GM12874 (cell line): ENCODE data around the gene PLCD1.
A peak's percentile ranks its signal among the peaks of the same experiment; 100 is the strongest.

Experiments
- TF ChIP-seq, protein P1 (sequence below): IDR thresholded peaks from 2 replicates; pipeline ENCODE4 v1.5.1; 2011; ENCODE audit warnings: low read depth, mild to moderate bottlenecking, control low read depth, low read length, moderate library complexity; ENCODE audit not compliant: insufficient read depth

PLCD1 gene

DNA sequence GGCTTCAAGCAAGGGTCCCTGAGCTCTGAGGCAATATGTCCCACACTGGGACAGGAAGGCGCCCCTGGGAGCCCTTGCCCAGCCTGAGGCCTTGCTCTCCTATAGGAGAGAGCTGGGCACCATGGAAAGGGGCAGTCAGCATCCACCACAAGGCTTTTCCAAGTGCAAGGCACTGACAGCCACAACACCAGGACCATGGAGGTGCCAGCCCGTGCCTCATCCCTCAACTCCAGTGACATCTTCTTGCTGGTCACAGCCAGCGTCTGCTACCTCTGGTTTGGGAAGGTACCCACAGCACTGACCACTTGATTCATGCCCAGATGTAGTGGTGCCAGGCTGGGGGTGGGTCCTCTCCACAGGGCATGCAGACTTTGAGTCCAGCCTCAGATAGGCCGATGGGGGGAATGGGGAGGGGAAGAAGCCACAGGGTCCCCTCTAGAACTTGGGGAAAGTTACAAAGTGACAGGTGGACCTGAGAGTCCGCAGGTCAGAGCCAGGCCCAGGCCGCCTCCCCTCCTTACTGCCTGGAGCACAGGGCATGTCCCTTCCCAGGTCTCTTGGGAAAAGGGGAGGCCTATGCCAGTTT, 27.1 kb downstream of the PLCD1 start:
- TF ChIP-seq, protein P1, sequence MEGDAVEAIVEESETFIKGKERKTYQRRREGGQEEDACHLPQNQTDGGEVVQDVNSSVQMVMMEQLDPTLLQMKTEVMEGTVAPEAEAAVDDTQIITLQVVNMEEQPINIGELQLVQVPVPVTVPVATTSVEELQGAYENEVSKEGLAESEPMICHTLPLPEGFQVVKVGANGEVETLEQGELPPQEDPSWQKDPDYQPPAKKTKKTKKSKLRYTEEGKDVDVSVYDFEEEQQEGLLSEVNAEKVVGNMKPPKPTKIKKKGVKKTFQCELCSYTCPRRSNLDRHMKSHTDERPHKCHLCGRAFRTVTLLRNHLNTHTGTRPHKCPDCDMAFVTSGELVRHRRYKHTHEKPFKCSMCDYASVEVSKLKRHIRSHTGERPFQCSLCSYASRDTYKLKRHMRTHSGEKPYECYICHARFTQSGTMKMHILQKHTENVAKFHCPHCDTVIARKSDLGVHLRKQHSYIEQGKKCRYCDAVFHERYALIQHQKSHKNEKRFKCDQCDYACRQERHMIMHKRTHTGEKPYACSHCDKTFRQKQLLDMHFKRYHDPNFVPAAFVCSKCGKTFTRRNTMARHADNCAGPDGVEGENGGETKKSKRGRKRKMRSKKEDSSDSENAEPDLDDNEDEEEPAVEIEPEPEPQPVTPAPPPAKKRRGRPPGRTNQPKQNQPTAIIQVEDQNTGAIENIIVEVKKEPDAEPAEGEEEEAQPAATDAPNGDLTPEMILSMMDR = no peak

DNA sequence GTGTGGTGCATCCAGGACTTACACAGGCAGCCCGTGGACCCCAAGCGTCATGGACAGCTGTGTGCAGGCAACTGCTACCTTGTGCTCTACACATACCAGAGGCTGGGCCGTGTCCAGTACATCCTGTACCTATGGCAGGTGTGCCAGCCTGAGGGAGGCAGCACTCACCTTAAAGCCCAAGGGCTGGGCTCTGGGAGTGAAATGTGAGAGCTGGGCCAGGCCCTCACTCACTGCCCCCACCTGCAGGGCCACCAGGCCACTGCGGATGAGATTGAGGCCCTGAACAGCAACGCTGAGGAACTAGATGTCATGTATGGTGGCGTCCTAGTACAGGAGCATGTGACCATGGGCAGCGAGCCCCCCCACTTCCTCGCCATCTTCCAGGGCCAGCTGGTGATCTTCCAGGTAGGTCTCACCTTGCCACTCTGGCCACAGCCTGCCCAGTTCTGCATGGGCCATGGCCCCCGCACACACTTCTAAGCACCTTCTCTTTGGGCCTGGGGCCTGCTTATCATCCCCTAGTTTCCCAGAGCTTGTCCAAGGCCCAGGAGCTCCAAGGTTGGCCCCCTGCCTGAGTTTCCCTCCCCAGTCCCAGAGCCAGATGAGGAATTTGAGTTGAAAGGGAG, 27.9 kb downstream of the PLCD1 start:
- TF ChIP-seq, protein P1 = peak; percentile 25; the same call in 1 of the 2 replicates

DNA sequence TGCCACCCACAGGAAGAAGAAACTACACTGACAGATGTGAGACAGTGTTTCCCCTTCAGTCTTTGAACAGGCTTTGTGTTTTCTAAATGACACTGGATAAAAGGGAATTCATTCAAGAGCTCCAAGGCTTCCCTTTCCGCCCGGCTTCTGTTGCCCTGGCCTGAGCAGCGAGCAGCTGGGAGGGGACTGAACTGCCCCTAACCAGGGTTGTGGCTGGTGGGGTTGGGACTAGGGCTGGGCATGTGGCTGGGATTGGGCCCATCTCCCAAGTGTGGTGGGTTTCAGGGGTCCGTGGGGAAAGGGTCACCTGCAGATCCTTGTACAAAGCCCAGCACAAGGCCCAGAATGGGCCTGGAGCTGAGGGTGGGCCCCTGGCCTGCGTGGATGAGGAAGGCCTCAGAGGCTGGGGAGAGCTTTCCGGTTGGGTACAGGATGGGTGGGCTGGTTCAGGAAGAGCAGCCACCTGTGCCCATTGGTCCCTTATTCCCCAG, 28.4 kb downstream of the PLCD1 start:
- TF ChIP-seq, protein P1 = no peak

DNA sequence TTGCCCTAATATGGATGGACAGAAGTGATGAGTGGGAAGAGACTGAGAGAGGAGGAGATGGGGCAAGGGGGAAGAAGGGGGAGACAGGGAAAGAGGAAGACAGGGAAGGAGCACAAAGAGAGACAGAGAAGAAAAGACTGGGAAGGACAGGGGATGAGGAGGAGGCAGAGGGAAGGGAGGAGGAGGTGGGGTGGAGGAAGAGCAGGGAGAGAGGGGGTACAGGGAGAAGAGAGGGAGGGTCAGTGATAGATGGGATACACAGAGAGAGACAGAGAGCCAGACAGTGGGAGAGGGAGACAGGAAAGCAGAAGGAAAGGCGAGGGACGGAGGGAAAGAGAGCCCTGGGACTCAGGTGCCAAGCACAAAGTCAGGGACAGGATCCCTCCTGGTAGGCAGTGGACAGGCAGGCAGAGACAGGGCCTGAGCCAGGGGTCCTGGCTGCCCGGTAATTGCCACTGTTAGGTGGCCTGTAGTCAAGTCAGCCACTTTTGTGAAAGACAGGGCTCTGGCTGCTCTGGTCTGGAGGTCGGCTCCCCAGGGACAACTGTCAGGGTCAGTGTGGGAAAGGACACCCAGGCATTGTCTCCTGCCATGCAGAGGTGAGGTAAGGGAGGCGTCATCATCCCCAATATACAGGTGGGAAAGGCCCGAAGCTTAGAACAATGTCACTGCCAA, 29.1 kb downstream of the PLCD1 start:
- TF ChIP-seq, protein P1 = no peak

DNA sequence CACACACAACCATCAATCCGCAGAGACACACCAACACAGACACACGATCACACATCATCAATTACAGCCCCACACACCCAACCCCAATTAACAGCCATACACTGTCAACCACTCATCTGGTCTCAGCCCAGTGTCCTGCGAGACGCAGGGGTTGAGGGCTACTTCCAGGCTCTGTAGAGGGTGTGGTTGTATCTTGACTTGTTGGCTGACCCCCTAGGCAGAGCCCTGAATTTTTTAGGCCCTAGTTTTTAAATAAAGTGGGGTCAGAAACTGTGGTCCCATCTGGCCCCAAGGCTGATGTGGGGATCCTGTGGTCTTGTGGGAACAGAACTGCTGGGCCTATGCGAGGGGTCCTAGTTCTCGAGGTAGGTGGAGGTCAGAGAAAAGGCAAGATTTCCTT, 29.6 kb downstream of the PLCD1 start:
- TF ChIP-seq, protein P1 = no peak

DNA sequence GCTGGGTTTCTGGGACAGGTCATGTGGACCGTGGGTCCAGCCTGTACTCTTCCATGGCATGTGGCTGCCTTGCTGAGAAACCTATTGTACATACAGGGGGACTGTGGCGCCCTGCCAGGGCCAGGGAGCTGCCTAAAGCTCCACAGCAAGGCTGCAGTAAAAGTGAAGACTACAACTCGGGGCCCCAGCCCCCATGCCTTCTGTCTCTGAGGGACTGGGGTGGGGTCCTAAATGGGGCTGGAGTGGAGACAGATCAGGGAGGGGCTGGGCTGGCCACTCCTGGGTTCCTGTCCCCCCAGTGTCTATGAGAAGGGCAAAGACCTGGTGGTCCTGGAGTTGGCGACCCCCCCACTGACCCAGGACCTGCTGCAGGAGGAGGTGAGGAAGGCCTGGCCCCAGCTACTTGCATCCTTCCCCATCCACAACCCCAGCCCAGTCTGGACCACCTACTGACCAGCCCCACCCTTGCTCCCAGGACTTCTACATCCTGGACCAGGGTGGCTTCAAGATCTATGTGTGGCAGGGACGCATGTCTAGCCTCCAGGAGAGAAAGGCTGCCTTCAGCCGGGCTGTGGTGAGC, 31.6 kb downstream of the PLCD1 start:
- TF ChIP-seq, protein P1 = no peak

DNA sequence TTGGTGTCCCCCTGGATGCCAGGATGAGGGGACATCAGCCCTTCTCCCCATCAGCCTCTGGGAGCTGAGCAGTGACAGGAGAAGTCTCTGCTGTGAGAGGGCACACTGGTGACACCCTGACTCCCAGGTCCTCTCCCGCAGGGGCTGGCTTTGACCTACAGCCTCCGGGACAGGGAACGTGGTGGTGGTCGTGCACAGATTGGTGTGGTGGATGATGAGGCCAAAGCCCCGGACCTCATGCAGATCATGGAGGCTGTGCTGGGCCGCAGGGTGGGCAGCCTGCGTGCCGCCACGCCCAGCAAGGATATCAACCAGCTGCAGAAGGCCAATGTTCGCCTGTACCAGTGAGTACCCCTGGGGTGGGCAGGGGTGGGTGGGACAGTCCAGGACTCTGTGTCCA, 32.1 kb downstream of the PLCD1 start:
- TF ChIP-seq, protein P1 = no peak
